Activated CD4-positive, alpha-beta T cell treated with anti-CD3 and anti-CD28 coated beads, Interleukin-2, amount 50 U/mL, for 4 hours (primary cell): Measurements from ENCODE around the gene STARD9.
"Not testable (repeated sequence)": the region's sequence is repeated elsewhere in the genome, so short reads cannot be mapped to it uniquely, and the experiment has no call there.

ENCODE experiments used
- DNase-seq, 2 experiments: peaks; one replicate each; pipeline ENCODE4 v3.0.0-alpha.2; 2020

Gene STARD9

GRCh38 chr15:42632105-42632675, 56.8 kb downstream of the STARD9 start:
- DNase-seq, result no peak

GRCh38 chr15:42640109-42640508, 64.7 kb downstream of the STARD9 start:
- DNase-seq, result no peak

- DNase-seq, result peak; percentile 27 to 35
Measured at GRCh38 chr15:42650208-42651066, 75.0 kb downstream of the STARD9 start.

GRCh38 chr15:42665827-42666226, 90.4 kb downstream of the STARD9 start:
- no peak for DNase-seq

- DNase-seq, result no peak
Measured at GRCh38 chr15:42667855-42668254, 92.4 kb downstream of the STARD9 start.

- DNase-seq, result no peak
Measured at GRCh38 chr15:42670451-42670850, 95.0 kb downstream of the STARD9 start.

GRCh38 chr15:42672444-42672843, 97.0 kb downstream of the STARD9 start:
- no peak for DNase-seq

GRCh38 chr15:42674472-42674871, 99.1 kb downstream of the STARD9 start:
- no peak for DNase-seq

GRCh38 chr15:42675021-42675420, 99.6 kb downstream of the STARD9 start:
- no peak for DNase-seq

GRCh38 chr15:42679285-42680141, 104.1 kb downstream of the STARD9 start:
- DNase-seq, result no peak

- not testable (repeated sequence) for DNase-seq
Measured at GRCh38 chr15:42680142-42680482, 104.7 kb downstream of the STARD9 start.

- no peak for DNase-seq
Measured at GRCh38 chr15:42681119-42681518, 105.7 kb downstream of the STARD9 start.

GRCh38 chr15:42686281-42686680, 110.9 kb downstream of the STARD9 start:
- no peak for DNase-seq

GRCh38 chr15:42687740-42688139, 112.3 kb downstream of the STARD9 start:
- no peak for DNase-seq

- DNase-seq, result no peak
Measured at GRCh38 chr15:42688301-42688700, 112.9 kb downstream of the STARD9 start.

- DNase-seq, result no peak
Measured at GRCh38 chr15:42691308-42691707, 115.9 kb downstream of the STARD9 start.

- no peak for DNase-seq
Measured at GRCh38 chr15:42691770-42692169, 116.4 kb downstream of the STARD9 start.

- DNase-seq, result no peak
Measured at GRCh38 chr15:42692536-42692935, 117.1 kb downstream of the STARD9 start.

GRCh38 chr15:42692997-42693396, 117.6 kb downstream of the STARD9 start:
- DNase-seq, result no peak

GRCh38 chr15:42693496-42693895, 118.1 kb downstream of the STARD9 start:
- DNase-seq, result no peak

- no peak for DNase-seq
Measured at GRCh38 chr15:42693942-42694341, 118.5 kb downstream of the STARD9 start.

- no peak for DNase-seq
Measured at GRCh38 chr15:42694398-42694797, 119.0 kb downstream of the STARD9 start.

GRCh38 chr15:42695527-42696071, 120.2 kb downstream of the STARD9 start:
- no peak for DNase-seq
